HCT116 (cell line): Measurements from ENCODE around the gene HGF. TPM values are rescaled to one million over a fixed set of nuclear protein-coding genes. Genes with fewer than 3 reads are reported as not detected.

ENCODE experiments used
- ATAC-seq: fragments of 200-7000 bp; cut with Tn5 transposase; 2 replicates; pipeline ENCODE4 v1.9.1; 2020; ENCODE audit warnings: mild to moderate bottlenecking, moderate library complexity
- BruUV-seq: library from RNA; stranded (reverse); fragments of 400-500 nt; replicated peaks from 2 replicates; lab custom pipeline; 2021; lab: Mats Ljungman, UMichigan
- CTCF ChIA-PET: fragments of 300-600 bp; sonication (Branson Sonifier 250); formaldehyde crosslinking; loops from one replicate; lab custom pipeline; 2021; ENCODE audit warnings: antibody characterized with exemption; lab: Charles Lee
- POLR2A ChIA-PET: fragments of 300-600, 350-600 bp; sonication (Branson Sonifier 250); formaldehyde crosslinking; loops from one replicate; lab custom pipeline; 2021; ENCODE audit warnings: antibody characterized with exemption; lab: Charles Lee
- RAD21 ChIA-PET, 2 experiments: fragments of 300-600 bp; sonication (Branson Sonifier 250); formaldehyde crosslinking; loops; one replicate each; lab custom pipeline; 2023; ENCODE audit warnings: low total read pairs in 2 of 2; ENCODE audit not compliant: uncharacterized antibody in 2 of 2, unreplicated experiment in 2 of 2, low non-redundant PET in 1 of 2; lab: Charles Lee
- DNase-seq: peaks from one replicate; pipeline ENCODE4 v3.0.0-alpha.2; 2010; ENCODE audit warnings: low read depth, low spot score
- H2AFZ ChIP-seq: fragments of 200-600 bp; shearing (Covaris generic), sonication (generic); 2 replicates; pipeline ENCODE4 v1.6.1; 2017; ENCODE audit warnings: low read depth, mixed run types, mixed read lengths, antibody characterized with exemption, low read length; ENCODE audit not compliant: poor library complexity, severe bottlenecking
- H3K27ac ChIP-seq: 2 replicates; pipeline ENCODE4 v1.5.1; 2012; ENCODE audit warnings: low read depth, low read length
- H3K27me3 ChIP-seq: fragments of 200-600 bp; sonication (generic); 2 replicates; pipeline ENCODE4 v1.6.1; 2016; ENCODE audit warnings: mixed run types, low read length, mixed read lengths; ENCODE audit not compliant: insufficient read depth
- H3K36me3 ChIP-seq, 2 experiments: fragments of 200-500 bp in 1 of 2; fragments of 200-600 bp in 1 of 2; sonication (Bioruptor generic) in 1 of 2; sonication (generic) in 1 of 2; 2 replicates each; pipeline versions ENCODE4 v1.5.1 to v1.6.1; 2014 to 2016; ENCODE audit warnings: low read length in 2 of 2, inconsistent platforms in 1 of 2, mixed read lengths in 1 of 2, mixed run types in 1 of 2; ENCODE audit not compliant: insufficient read depth in 2 of 2, control insufficient read depth in 1 of 2
- H3K4me1 ChIP-seq, 2 experiments: fragments of 200-600 bp in 1 of 2; sonication (generic) in 1 of 2; 2 replicates each; pipeline versions ENCODE4 v1.5.1 to v1.6.1; 2012 to 2017; ENCODE audit warnings: low read length in 2 of 2, inconsistent platforms in 1 of 2, mild to moderate bottlenecking in 1 of 2, mixed read lengths in 1 of 2, mixed run types in 1 of 2, moderate library complexity in 1 of 2; ENCODE audit not compliant: insufficient read depth in 2 of 2, control insufficient read depth in 1 of 2
- H3K4me2 ChIP-seq: fragments of 200-600 bp; sonication (generic); 2 replicates; pipeline ENCODE4 v1.6.1; 2017; ENCODE audit warnings: mixed run types, low read length, mixed read lengths
- H3K4me3 ChIP-seq, 2 experiments: fragments of 200-600 bp in 1 of 2; sonication (generic) in 1 of 2; replicated peaks in 1 of 2; 2 replicates each; pipeline ENCODE4 v1.5.1; 2011 to 2016; ENCODE audit warnings: low read length in 2 of 2, control low read depth in 1 of 2, low read depth in 1 of 2, mild to moderate bottlenecking in 1 of 2, mixed read lengths in 1 of 2, mixed run types in 1 of 2
- H3K79me2 ChIP-seq: fragments of 200-600 bp; sonication (generic); 2 replicates; pipeline ENCODE4 v1.6.1; 2017; ENCODE audit warnings: mild to moderate bottlenecking, mixed run types, low read length, moderate library complexity, mixed read lengths; ENCODE audit not compliant: insufficient read depth
- H3K9ac ChIP-seq: fragments of 200-600 bp; sonication (generic); 2 replicates; pipeline ENCODE4 v1.6.1; 2016; ENCODE audit warnings: low read length, mixed read lengths
- H3K9me2 ChIP-seq: fragments of 200-600 bp; sonication (generic), shearing (Covaris generic); 2 replicates; pipeline ENCODE4 v1.6.1; 2017; ENCODE audit warnings: mixed run types, mild to moderate bottlenecking, moderate library complexity; ENCODE audit not compliant: insufficient read depth
- H3K9me3 ChIP-seq, 2 experiments: fragments of 200-500 bp in 1 of 2; fragments of 200-600 bp in 1 of 2; sonication (Bioruptor generic) in 1 of 2; sonication (generic) in 1 of 2; 2 replicates each; pipeline ENCODE4 v1.6.1; 2014 to 2017; ENCODE audit warnings: low read length in 2 of 2, mixed read lengths in 2 of 2, inconsistent platforms in 1 of 2, low read depth in 1 of 2, mild to moderate bottlenecking in 1 of 2, mixed run types in 1 of 2, moderate library complexity in 1 of 2; ENCODE audit not compliant: control insufficient read depth in 1 of 2, insufficient read depth in 1 of 2
- H4K20me1 ChIP-seq: fragments of 200-600 bp; sonication (generic), shearing (Covaris generic); 2 replicates; pipeline ENCODE4 v1.6.1; 2017; ENCODE audit warnings: mixed run types, mild to moderate bottlenecking, moderate library complexity; ENCODE audit not compliant: insufficient read depth
- EZH2 ChIP-seq: fragments of 200-600 bp; sonication (generic); IDR thresholded peaks from 2 replicates; pipeline ENCODE4 v1.6.1; 2017; ENCODE audit warnings: antibody characterized with exemption, mixed run types
- SRF ChIP-seq: IDR thresholded peaks from 2 replicates; pipeline ENCODE4 v1.6.1; 2012; ENCODE audit warnings: low read depth
- TCF7L2 ChIP-seq: IDR thresholded peaks from 2 replicates; pipeline ENCODE4 v1.7.0; 2011; ENCODE audit warnings: borderline replicate concordance, inconsistent platforms; ENCODE audit not compliant: insufficient read depth, insufficient read length; ENCODE audit errors: extremely low read depth
- ZBTB33 ChIP-seq: IDR thresholded peaks from 2 replicates; pipeline ENCODE4 v1.6.1; 2011; ENCODE audit warnings: mild to moderate bottlenecking, low read length, moderate library complexity; ENCODE audit not compliant: insufficient replicate concordance; ENCODE audit errors: extremely low read depth
- ZFX ChIP-seq: fragments of 450-650 bp; IDR thresholded peaks from 2 replicates; pipeline ENCODE4 v1.6.1; 2017
- ZNF274 ChIP-seq: fragments of 200-500 bp; sonication (Bioruptor generic); IDR thresholded peaks from 2 replicates; pipeline ENCODE4 v1.6.1; 2014; ENCODE audit warnings: mild to moderate bottlenecking, low read depth, low read length, inconsistent platforms
- intact Hi-C: fragments of 100-400 bp; cut with micrococcal nuclease; formaldehyde crosslinking; loops from 2 replicates; pipeline ENCODE4 v1.10.0; 2022
- total RNA-seq: library from RNA; stranded (reverse); gene quantifications from one replicate; pipeline ENCODE4 v1.2.1, GENCODE V29; 2021; ENCODE audit not compliant: unreplicated experiment
- TF ChIP-seq, protein P1 (sequence below): IDR thresholded peaks from 2 replicates; pipeline ENCODE4 v1.6.1; 2012

The HGF gene
- total RNA-seq, 1 experiment from 2014 or later, result 0.15 TPM

DNA sequence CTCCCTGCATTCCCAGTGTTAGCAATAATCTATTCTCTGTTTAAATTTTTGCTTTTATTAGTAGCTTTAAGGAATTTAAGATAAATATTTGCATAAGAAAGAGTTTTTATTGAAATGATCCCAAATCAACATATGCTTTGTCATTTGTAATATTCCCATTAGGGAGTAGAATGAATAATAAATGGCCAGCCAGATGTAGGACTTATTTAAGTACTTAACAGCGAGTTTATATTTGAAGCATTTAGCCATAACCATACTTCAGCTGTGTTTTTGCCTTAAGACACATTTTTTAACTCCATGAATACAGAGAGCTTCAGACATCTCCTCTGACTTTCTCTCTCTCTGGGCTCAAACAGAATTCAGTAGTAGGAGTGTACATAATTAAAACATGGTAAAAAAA, 103.6 kb downstream of the HGF start:
- ATAC-seq (no peak), DNase-seq (no peak)
- TF ChIP-seq ZFX (no peak), SRF (no peak)
- TF ChIP-seq, protein P1, sequence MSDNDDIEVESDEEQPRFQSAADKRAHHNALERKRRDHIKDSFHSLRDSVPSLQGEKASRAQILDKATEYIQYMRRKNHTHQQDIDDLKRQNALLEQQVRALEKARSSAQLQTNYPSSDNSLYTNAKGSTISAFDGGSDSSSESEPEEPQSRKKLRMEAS, result no peak
- Histone ChIP-seq H3K9ac (no peak overlapping the region), H3K9me2 (no peaks in the 10 kb centered on the region), H2AFZ (no peak overlapping the region), H3K9me3 (no peaks in the 10 kb centered on the region), H3K4me1 (no peaks in the 10 kb centered on the region), H3K27me3 (no peaks in the 10 kb centered on the region), H3K36me3 (no peaks in the 10 kb centered on the region), H3K79me2 (no peaks in the 10 kb centered on the region), H3K27ac (no peak overlapping the region), H4K20me1 (no peaks in the 10 kb centered on the region), H3K4me3 (no peak overlapping the region), H3K4me2 (no peak overlapping the region)
- intact Hi-C loops, result no loop called here
- ChIA-PET CTCF (no interaction called here), POLR2A (no interaction called here), RAD21 (no interaction called here)
- no TSS peak for BruUV-seq

DNA sequence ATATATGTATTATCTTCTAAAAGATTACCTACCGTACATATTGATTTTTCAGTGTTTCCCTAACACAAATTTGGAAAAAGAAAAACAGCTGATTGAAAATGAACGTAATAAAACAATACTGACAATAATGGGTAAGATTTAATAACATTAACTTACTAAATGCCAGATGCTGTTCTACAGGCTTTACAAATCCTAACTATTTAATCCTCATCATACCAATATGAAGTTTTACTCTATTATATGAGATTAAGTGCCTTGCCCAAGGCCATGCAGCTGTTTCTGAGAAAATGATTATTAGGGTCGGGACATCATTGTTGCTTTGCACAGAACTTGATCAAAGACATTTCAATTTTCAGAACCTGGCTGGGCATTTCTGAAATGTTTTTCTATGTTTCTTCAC, 104.6 kb downstream of the HGF start:
- H2AFZ ChIP-seq, result no peak overlapping the region
- H3K9me3 ChIP-seq, result no peaks in the 10 kb centered on the region
- H3K9ac ChIP-seq, result no peak overlapping the region
- H3K4me3 ChIP-seq, result no peak overlapping the region
- TF ChIP-seq ZNF274, result no peak
- TF ChIP-seq ZBTB33, result no peak
- TF ChIP-seq EZH2, result no peak
- TF ChIP-seq TCF7L2, result no peak
- ChIA-PET CTCF (no interaction called here), RAD21 (no interaction called here), POLR2A (no interaction called here)
- no peaks in the 10 kb centered on the region for H3K27me3 ChIP-seq
- BruUV-seq, result no TSS peak
- no peak overlapping the region for H3K27ac ChIP-seq
- no peaks in the 10 kb centered on the region for H3K36me3 ChIP-seq
- no peaks in the 10 kb centered on the region for H3K9me2 ChIP-seq
- no peak overlapping the region for H3K4me2 ChIP-seq
- intact Hi-C loops, result no loop called here
- H3K79me2 ChIP-seq, result no peaks in the 10 kb centered on the region
- H4K20me1 ChIP-seq, result no peaks in the 10 kb centered on the region
- no peaks in the 10 kb centered on the region for H3K4me1 ChIP-seq
- no peak for DNase-seq
- no peak for ATAC-seq
